A549 (cell line): ENCODE data around the gene ATP13A1. TPM values are rescaled to one million over a fixed set of nuclear protein-coding genes. Genes with fewer than 3 reads are reported as not detected.

Experiments
- ATAC-seq, 2 experiments: fragments of 200-7000 bp in 1 of 2; fragments of >200 bp in 1 of 2; cut with Nextera tagmentation in 1 of 2; cut with Tn5 transposase in 1 of 2; 3 replicates each; pipeline versions ENCODE4 v1.8.0 to v1.9.1; 2018 to 2020; ENCODE audit warnings: mild to moderate bottlenecking in 1 of 2, moderate library complexity in 1 of 2
- CTCF ChIA-PET: fragments of 300-600 bp; sonication (Branson Sonifier 250); formaldehyde crosslinking; extraction: SDS; loops from one replicate; lab custom pipeline; 2021; ENCODE audit warnings: antibody characterized with exemption, inconsistent platforms; lab: Yijun Ruan, JAX
- POLR2A ChIA-PET: fragments of 350-600 bp; formaldehyde crosslinking; extraction: SDS; loops from one replicate; lab custom pipeline; 2021; ENCODE audit warnings: antibody characterized with exemption, inconsistent platforms; lab: Yijun Ruan, JAX
- DNase-seq, 2 experiments: peaks; one replicate each; pipeline versions ENCODE4 v3.0.0 to v3.0.0-alpha.2; 2011 to 2016; ENCODE audit warnings: low read depth in 1 of 2, low spot score in 1 of 2
- FAIRE-seq: peaks from 2 replicates; lab custom pipeline; 2011; peaks lifted over from hg19 to GRCh38; lab: Jason Lieb, UNC
- H3K27ac ChIP-seq, 2 experiments: fragments of >200 bp; sonication (Bioruptor Twin); formaldehyde crosslinking; 3 replicates each; pipeline ENCODE4 v1.5.1; 2016 to 2017
- H3K4me1 ChIP-seq: fragments of >200 bp; sonication (Bioruptor Twin); formaldehyde crosslinking; 3 replicates; pipeline ENCODE4 v1.6.1; 2016
- H3K4me2 ChIP-seq: fragments of >200 bp; sonication (Bioruptor Twin); formaldehyde crosslinking; 3 replicates; pipeline ENCODE4 v1.6.1; 2016
- H3K4me3 ChIP-seq: fragments of >200 bp; sonication (Bioruptor Twin); formaldehyde crosslinking; 3 replicates; pipeline ENCODE4 v1.5.1; 2016
- H3K9me3 ChIP-seq: fragments of >200 bp; sonication (Bioruptor Twin); formaldehyde crosslinking; 3 replicates; pipeline ENCODE4 v1.6.1; 2016
- CBX2 ChIP-seq: fragments of 200-600 bp; sonication (generic); IDR thresholded peaks from 2 replicates; pipeline ENCODE4 v1.6.1; 2016; ENCODE audit warnings: low read depth, mild to moderate bottlenecking, borderline replicate concordance
- CBX8 ChIP-seq: fragments of 200-600 bp; sonication (generic); IDR thresholded peaks from 2 replicates; pipeline ENCODE4 v1.6.1; 2016
- EP300 ChIP-seq, 2 experiments: fragments of >200 bp; sonication (Bioruptor Twin); formaldehyde crosslinking; IDR thresholded peaks; 2 replicates in 1 of 2; 3 replicates in 1 of 2; pipeline ENCODE4 v1.6.1; 2016 to 2017
- GATA3 ChIP-seq: IDR thresholded peaks from 2 replicates; pipeline ENCODE4 v1.6.1; 2012; ENCODE audit warnings: borderline replicate concordance
- HDAC2 ChIP-seq: fragments of 200-600 bp; sonication (generic); IDR thresholded peaks from 2 replicates; pipeline ENCODE4 v1.6.1; 2016
- HOXB5 ChIP-seq: fragments of 250-450 bp; sonication (Bioruptor Pico); IDR thresholded peaks from 2 replicates; pipeline ENCODE4 v1.5.0; 2020; ENCODE audit warnings: mild to moderate bottlenecking, moderate library complexity
- KDM5A ChIP-seq: fragments of 200-600 bp; sonication (generic); IDR thresholded peaks from 2 replicates; pipeline ENCODE4 v1.6.1; 2016; ENCODE audit warnings: antibody characterized with exemption, mild to moderate bottlenecking
- MYC ChIP-seq: IDR thresholded peaks from 2 replicates; pipeline ENCODE4 v1.6.1; 2012; ENCODE audit warnings: mild to moderate bottlenecking, inconsistent platforms, low read length, improper control_type of control experiment, borderline replicate concordance
- NFE2L2 ChIP-seq: fragments of 150-350 bp; conservative IDR thresholded peaks from 2 replicates; pipeline ENCODE4 v1.6.1; 2014; ENCODE audit warnings: low read length
- NPAS2 ChIP-seq: fragments of 250-450 bp; sonication (Bioruptor Pico); IDR thresholded peaks from 2 replicates; pipeline ENCODE4 v1.8.0; 2022; ENCODE audit warnings: mild to moderate bottlenecking, moderate library complexity, borderline replicate concordance
- NR3C1 ChIP-seq: fragments of >200 bp; sonication (Bioruptor Twin); formaldehyde crosslinking; IDR thresholded peaks from 3 replicates; pipeline ENCODE4 v1.6.1; 2017
- RARB ChIP-seq: fragments of 250-450 bp; sonication (Bioruptor Pico); IDR thresholded peaks from 2 replicates; pipeline ENCODE4 v1.8.0; 2021; ENCODE audit warnings: mild to moderate bottlenecking, moderate library complexity
- WGBS: methylation state at CpG from one replicate; pipeline ENCODE4 v1.1.6; 2017; ENCODE audit errors: missing lambda C conversion rate; 5-methylcytosine and 5-hydroxymethylcytosine counted together
- polyA plus RNA-seq, 4 experiments: library from polyadenylated mRNA; depleted of rRNA in 3 of 4; stranded (reverse); fragments of >200 nt; fragmentation: RNase III in 1 of 4; extraction: RNeasy Plus Mini Kit Qiagen cat#74134 plus additional on column Dnase treatment in 1 of 4; gene quantifications; 2 replicates in 3 of 4; 3 replicates in 1 of 4; pipeline ENCODE4 v1.2.3, GENCODE V29; 2011 to 2017
- TF ChIP-seq, protein P1 (sequence below): fragments of >200 bp; sonication (Bioruptor Twin); formaldehyde crosslinking; IDR thresholded peaks from 2 replicates; pipeline ENCODE4 v1.6.1; 2016
- TF ChIP-seq, protein P2 (sequence below): fragments of 200-600 bp; sonication (generic); IDR thresholded peaks from 2 replicates; pipeline ENCODE4 v1.6.1; 2016; ENCODE audit warnings: antibody characterized with exemption, mild to moderate bottlenecking, moderate library complexity
- TF ChIP-seq, protein P3 (sequence below): fragments of >200 bp; sonication (Bioruptor Twin); formaldehyde crosslinking; IDR thresholded peaks from 3 replicates; pipeline ENCODE4 v1.5.1; 2016
- TF ChIP-seq, protein P4 (sequence below): fragments of 250-450 bp; sonication (Bioruptor Pico); IDR thresholded peaks from 2 replicates; pipeline ENCODE4 v1.5.0; 2021; ENCODE audit warnings: mild to moderate bottlenecking, moderate library complexity, borderline replicate concordance
- TF ChIP-seq, protein P5 (sequence below): IDR thresholded peaks from 2 replicates; pipeline ENCODE4 v1.6.1; 2012
- TF ChIP-seq, protein P6 (sequence below): fragments of >200 bp; sonication (Bioruptor Twin); formaldehyde crosslinking; IDR thresholded peaks from 3 replicates; pipeline ENCODE4 v1.6.1; 2016

The ATP13A1 gene
- polyA plus RNA-seq, 2 of the 4 experiments (the other 2 are of a cell fraction) = 10.8 to 30.1 TPM

DNA sequence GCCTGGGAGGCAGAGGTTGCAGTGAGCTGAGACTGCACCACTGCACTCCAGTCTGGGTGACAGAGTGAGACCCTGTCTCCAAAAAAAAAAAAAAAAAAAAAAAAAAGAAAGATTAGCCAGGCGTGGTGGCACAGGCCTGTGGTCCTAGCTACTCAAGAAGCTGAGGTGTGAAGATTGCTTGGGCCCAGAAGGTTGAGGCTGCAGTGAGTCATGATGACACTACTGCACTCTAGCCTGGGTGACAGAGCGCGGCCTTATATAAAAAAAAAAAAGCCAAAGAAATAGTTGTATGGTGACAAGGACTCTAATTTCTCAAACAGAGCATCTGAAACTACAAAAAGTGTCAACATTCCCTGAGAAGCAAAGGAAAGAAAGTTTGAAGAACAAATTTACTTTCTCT lies 48.4 kb downstream of the ATP13A1 start:
- no peak for FAIRE-seq
- Histone ChIP-seq H3K4me1 (peaks cover 19% of the 10 kb centered on the region), H3K4me3 (no peak overlapping the region), H3K4me2 (no peak overlapping the region), H3K27ac (no peak overlapping the region)
- no peak for ATAC-seq
- no peak for TF ChIP-seq HOXB5
- TF ChIP-seq, protein P1, sequence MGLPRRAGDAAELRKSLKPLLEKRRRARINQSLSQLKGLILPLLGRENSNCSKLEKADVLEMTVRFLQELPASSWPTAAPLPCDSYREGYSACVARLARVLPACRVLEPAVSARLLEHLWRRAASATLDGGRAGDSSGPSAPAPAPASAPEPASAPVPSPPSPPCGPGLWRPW = no peak
- no peak for TF ChIP-seq RARB (CRISPR knock-in tag)
- TF ChIP-seq MYC = no peak
- TF ChIP-seq, protein P2, sequence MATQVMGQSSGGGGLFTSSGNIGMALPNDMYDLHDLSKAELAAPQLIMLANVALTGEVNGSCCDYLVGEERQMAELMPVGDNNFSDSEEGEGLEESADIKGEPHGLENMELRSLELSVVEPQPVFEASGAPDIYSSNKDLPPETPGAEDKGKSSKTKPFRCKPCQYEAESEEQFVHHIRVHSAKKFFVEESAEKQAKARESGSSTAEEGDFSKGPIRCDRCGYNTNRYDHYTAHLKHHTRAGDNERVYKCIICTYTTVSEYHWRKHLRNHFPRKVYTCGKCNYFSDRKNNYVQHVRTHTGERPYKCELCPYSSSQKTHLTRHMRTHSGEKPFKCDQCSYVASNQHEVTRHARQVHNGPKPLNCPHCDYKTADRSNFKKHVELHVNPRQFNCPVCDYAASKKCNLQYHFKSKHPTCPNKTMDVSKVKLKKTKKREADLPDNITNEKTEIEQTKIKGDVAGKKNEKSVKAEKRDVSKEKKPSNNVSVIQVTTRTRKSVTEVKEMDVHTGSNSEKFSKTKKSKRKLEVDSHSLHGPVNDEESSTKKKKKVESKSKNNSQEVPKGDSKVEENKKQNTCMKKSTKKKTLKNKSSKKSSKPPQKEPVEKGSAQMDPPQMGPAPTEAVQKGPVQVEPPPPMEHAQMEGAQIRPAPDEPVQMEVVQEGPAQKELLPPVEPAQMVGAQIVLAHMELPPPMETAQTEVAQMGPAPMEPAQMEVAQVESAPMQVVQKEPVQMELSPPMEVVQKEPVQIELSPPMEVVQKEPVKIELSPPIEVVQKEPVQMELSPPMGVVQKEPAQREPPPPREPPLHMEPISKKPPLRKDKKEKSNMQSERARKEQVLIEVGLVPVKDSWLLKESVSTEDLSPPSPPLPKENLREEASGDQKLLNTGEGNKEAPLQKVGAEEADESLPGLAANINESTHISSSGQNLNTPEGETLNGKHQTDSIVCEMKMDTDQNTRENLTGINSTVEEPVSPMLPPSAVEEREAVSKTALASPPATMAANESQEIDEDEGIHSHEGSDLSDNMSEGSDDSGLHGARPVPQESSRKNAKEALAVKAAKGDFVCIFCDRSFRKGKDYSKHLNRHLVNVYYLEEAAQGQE = no peak
- TF ChIP-seq KDM5A = no peak
- TF ChIP-seq CBX2 = no peak
- TF ChIP-seq, protein P3, sequence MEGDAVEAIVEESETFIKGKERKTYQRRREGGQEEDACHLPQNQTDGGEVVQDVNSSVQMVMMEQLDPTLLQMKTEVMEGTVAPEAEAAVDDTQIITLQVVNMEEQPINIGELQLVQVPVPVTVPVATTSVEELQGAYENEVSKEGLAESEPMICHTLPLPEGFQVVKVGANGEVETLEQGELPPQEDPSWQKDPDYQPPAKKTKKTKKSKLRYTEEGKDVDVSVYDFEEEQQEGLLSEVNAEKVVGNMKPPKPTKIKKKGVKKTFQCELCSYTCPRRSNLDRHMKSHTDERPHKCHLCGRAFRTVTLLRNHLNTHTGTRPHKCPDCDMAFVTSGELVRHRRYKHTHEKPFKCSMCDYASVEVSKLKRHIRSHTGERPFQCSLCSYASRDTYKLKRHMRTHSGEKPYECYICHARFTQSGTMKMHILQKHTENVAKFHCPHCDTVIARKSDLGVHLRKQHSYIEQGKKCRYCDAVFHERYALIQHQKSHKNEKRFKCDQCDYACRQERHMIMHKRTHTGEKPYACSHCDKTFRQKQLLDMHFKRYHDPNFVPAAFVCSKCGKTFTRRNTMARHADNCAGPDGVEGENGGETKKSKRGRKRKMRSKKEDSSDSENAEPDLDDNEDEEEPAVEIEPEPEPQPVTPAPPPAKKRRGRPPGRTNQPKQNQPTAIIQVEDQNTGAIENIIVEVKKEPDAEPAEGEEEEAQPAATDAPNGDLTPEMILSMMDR = no peak
- TF ChIP-seq GATA3 = no peak
- no peak for TF ChIP-seq EP300 (IDR thresholded peaks at IDR 0.05)
- TF ChIP-seq CBX8 = no peak
- TF ChIP-seq, protein P4, sequence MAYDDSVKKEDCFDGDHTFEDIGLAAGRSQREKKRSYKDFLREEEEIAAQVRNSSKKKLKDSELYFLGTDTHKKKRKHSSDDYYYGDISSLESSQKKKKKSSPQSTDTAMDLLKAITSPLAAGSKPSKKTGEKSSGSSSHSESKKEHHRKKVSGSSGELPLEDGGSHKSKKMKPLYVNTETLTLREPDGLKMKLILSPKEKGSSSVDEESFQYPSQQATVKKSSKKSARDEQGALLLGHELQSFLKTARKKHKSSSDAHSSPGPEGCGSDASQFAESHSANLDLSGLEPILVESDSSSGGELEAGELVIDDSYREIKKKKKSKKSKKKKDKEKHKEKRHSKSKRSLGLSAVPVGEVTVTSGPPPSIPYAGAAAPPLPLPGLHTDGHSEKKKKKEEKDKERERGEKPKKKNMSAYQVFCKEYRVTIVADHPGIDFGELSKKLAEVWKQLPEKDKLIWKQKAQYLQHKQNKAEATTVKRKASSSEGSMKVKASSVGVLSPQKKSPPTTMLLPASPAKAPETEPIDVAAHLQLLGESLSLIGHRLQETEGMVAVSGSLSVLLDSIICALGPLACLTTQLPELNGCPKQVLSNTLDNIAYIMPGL = no peak
- TF ChIP-seq NR3C1 = no peak
- TF ChIP-seq, all 56 proteins: peak for 0
- ChIA-PET CTCF (interaction anchor here (0.6 kb wide), 1 partner anchor 48 kb away, joined by 3 read pairs; no protein-coding TSS in a partner anchor), POLR2A (no interaction called here)
- 68% methylated on average over 3 of the region's 3 CpGs for WGBS
- DNase-seq = peak in 1 of 2 experiments; percentile 21
- H3K9me3 ChIP-seq = no peaks in the 10 kb centered on the region

DNA sequence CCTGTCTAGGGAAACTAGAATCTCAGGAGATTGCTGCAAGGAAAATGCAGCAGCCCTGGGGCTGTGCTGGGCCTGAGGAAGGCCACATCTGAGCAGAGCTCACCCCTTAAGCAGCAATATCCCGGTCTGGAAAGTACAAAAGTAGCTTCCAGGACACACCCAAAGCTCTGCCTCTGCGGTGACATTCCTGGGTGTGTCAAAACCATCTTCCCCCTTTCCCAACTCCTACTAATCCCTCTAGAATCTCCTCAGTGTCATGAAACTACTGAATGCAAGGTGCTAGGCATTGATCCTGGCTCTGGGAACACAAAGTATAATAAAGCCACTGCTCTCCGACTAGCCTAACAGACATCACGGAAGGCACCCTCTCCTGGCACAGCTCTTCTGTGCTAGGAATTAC lies 50.0 kb downstream of the ATP13A1 start:
- H3K4me2 ChIP-seq = peak overlapping the region; percentile 60; the same call in 2 of the 3 replicates
- WGBS = 29% methylated on average over 4 of the region's 4 CpGs
- peak; percentile 57 to 78; a peak in 5 of 6 replicates for ATAC-seq
- H3K27ac ChIP-seq = peak overlapping the region; percentile 56 to 70; a peak in 4 of 6 replicates
- no peaks in the 10 kb centered on the region for H3K9me3 ChIP-seq
- peak; percentile 49 to 63 for DNase-seq
- CTCF ChIA-PET = interaction anchor here (1.9 kb wide), 1 partner anchor 60 kb away, joined by 9 read pairs; no protein-coding TSS in a partner anchor
- peaks cover 16% of the 10 kb centered on the region for H3K4me1 ChIP-seq
- H3K4me3 ChIP-seq = no peak overlapping the region
- TF ChIP-seq CBX8 = no peak
- TF ChIP-seq, protein P4 = no peak
- TF ChIP-seq HDAC2 = no peak
- no peak for TF ChIP-seq NFE2L2
- no peak for TF ChIP-seq NPAS2 (CRISPR knock-in tag)
- TF ChIP-seq, protein P5, sequence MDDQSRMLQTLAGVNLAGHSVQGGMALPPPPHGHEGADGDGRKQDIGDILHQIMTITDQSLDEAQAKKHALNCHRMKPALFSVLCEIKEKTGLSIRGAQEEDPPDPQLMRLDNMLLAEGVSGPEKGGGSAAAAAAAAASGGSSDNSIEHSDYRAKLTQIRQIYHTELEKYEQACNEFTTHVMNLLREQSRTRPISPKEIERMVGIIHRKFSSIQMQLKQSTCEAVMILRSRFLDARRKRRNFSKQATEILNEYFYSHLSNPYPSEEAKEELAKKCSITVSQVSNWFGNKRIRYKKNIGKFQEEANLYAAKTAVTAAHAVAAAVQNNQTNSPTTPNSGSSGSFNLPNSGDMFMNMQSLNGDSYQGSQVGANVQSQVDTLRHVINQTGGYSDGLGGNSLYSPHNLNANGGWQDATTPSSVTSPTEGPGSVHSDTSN = no peak
- TF ChIP-seq, protein P6, sequence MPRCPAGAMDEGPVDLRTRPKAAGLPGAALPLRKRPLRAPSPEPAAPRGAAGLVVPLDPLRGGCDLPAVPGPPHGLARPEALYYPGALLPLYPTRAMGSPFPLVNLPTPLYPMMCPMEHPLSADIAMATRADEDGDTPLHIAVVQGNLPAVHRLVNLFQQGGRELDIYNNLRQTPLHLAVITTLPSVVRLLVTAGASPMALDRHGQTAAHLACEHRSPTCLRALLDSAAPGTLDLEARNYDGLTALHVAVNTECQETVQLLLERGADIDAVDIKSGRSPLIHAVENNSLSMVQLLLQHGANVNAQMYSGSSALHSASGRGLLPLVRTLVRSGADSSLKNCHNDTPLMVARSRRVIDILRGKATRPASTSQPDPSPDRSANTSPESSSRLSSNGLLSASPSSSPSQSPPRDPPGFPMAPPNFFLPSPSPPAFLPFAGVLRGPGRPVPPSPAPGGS = no peak
- TF ChIP-seq, all 56 proteins: peak for 0
- POLR2A ChIA-PET = interaction anchor here (0.7 to 1.1 kb wide), 2 partner anchors 50 to 98 kb away, joined by 4 to 6 read pairs; partner anchors contain the start of genes ATP13A1 and NDUFA13
- no peak for FAIRE-seq
